ENCODE measurements around the gene ADGRL2.

- TF ChIP-seq EZH2phosphoT487 (IDR thresholded peaks at IDR 0.05), result no peak
- TF ChIP-seq CTCF (IDR thresholded peaks at IDR 0.05), result no peak
- no peak for TF ChIP-seq EZH2 (IDR thresholded peaks at IDR 0.05)
Measured at GRCh38 chr1:81852961-81853360, 52.2 kb downstream of the ADGRL2 start.

Data from neural progenitor cell (in vitro differentiated cells).